ENCODE measurements around the gene TNNT2.

GRCh38 chr1:201347498-201348210 is 29.8 kb downstream of the TNNT2 start:
- TF ChIP-seq OSR1 (CRISPR knock-in tag; IDR thresholded peaks at IDR 0.05) = no peak
- no peak for TF ChIP-seq ZFP30 (CRISPR knock-in tag; IDR thresholded peaks at IDR 0.05)
- TF ChIP-seq CREB5 (CRISPR knock-in tag; IDR thresholded peaks at IDR 0.05; ENCODE audit: low read depth) = no peak
- no peak for TF ChIP-seq PATZ1 (CRISPR knock-in tag; IDR thresholded peaks at IDR 0.05; ENCODE audit: borderline replicate concordance)
- TF ChIP-seq BACH2 (CRISPR knock-in tag; IDR thresholded peaks at IDR 0.05; ENCODE audit: borderline replicate concordance) = no peak
- no peak for TF ChIP-seq ZNF8 (CRISPR knock-in tag; IDR thresholded peaks at IDR 0.05)
- no peak for TF ChIP-seq CSRNP3 (CRISPR knock-in tag; IDR thresholded peaks at IDR 0.05)
- TF ChIP-seq ZC3H10 (CRISPR knock-in tag; IDR thresholded peaks at IDR 0.05) = no peak
